NCI-H187 treated with DMSO at 0.1 percent for 48 hours (cell line): ENCODE results near the gene ATCAY.

Experiments used
- DNase-seq: peaks from one replicate; lab custom pipeline; 2025; lab: John Stamatoyannopoulos, UW

Gene ATCAY

GRCh38 chr19:3880471-3881271 lies at the start of gene ATCAY:
ATCAY (plus strand) TSS chr19:3880685; CDS start chr19:3885768, 5,083 bp downstream.
- peak; percentile 44 for DNase-seq

- DNase-seq = no peak
Measured at GRCh38 chr19:3831601-3832000, 48.9 kb upstream of the ATCAY start.

GRCh38 chr19:3832001-3832400 lies 48.5 kb upstream of the ATCAY start:
- no peak for DNase-seq

- DNase-seq = no peak
Measured at GRCh38 chr19:3833578-3834348, 46.7 kb upstream of the ATCAY start.

GRCh38 chr19:3834349-3835054 lies 46.0 kb upstream of the ATCAY start:
- DNase-seq = no peak

GRCh38 chr19:3835055-3835435 lies 45.4 kb upstream of the ATCAY start:
- no peak for DNase-seq

- no peak for DNase-seq
Measured at GRCh38 chr19:3836887-3837286, 43.6 kb upstream of the ATCAY start.

GRCh38 chr19:3837332-3837731 lies 43.2 kb upstream of the ATCAY start:
- no peak for DNase-seq

GRCh38 chr19:3837922-3838321 lies 42.6 kb upstream of the ATCAY start:
- no peak for DNase-seq

- no peak for DNase-seq
Measured at GRCh38 chr19:3838661-3839060, 41.8 kb upstream of the ATCAY start.

GRCh38 chr19:3839941-3840340 lies 40.5 kb upstream of the ATCAY start:
- no peak for DNase-seq

- no peak for DNase-seq
Measured at GRCh38 chr19:3840804-3841203, 39.7 kb upstream of the ATCAY start.

GRCh38 chr19:3842948-3843347 lies 37.5 kb upstream of the ATCAY start:
- DNase-seq = no peak

- DNase-seq = no peak
Measured at GRCh38 chr19:3844596-3844995, 35.9 kb upstream of the ATCAY start.

- DNase-seq = no peak
Measured at GRCh38 chr19:3849092-3849491, 31.4 kb upstream of the ATCAY start.

GRCh38 chr19:3849787-3850186 lies 30.7 kb upstream of the ATCAY start:
- no peak for DNase-seq

GRCh38 chr19:3850320-3850972 lies 30.0 kb upstream of the ATCAY start:
- no peak for DNase-seq

- no peak for DNase-seq
Measured at GRCh38 chr19:3851254-3852176, 29.0 kb upstream of the ATCAY start.

GRCh38 chr19:3852177-3852511 lies 28.3 kb upstream of the ATCAY start:
- DNase-seq = no peak

- no peak for DNase-seq
Measured at GRCh38 chr19:3852614-3853254, 27.8 kb upstream of the ATCAY start.

- no peak for DNase-seq
Measured at GRCh38 chr19:3855320-3855719, 25.2 kb upstream of the ATCAY start.
